ENCODE results near the gene TIMM29. TPM values are rescaled to one million over a fixed set of nuclear protein-coding genes. Genes with fewer than 3 reads are reported as not detected.
A peak's percentile ranks its signal among the peaks of the same experiment; 100 is the strongest.

The TIMM29 gene
- total RNA-seq, 1 experiment from 2014 or later: 23.4 TPM

- Histone ChIP-seq H3K9me3 (ENCODE audit: control insufficient read depth, low read depth, low read length) (no peaks in the 10 kb centered on the region), H3K27ac (ENCODE audit: insufficient read length, low read depth, low read length) (no peak overlapping the region), H4K91ac (ENCODE audit: insufficient read length, low read depth, low read length) (no peak overlapping the region), H3K56ac (ENCODE audit: insufficient read length, low read depth, low read length) (no peak overlapping the region), H4K5ac (ENCODE audit: insufficient read length, low read depth, low read length) (no peak overlapping the region), H2AK5ac (ENCODE audit: insufficient read length, low read length) (no peak overlapping the region), H2BK20ac (ENCODE audit: low read depth, low read length, poor library complexity, severe bottlenecking) (no peak overlapping the region), H3K27me3 (ENCODE audit: insufficient read depth, low read length) (no peaks in the 10 kb centered on the region), H2AFZ (ENCODE audit: low read length) (no peak overlapping the region), H3K23ac (ENCODE audit: insufficient read length, low read depth, low read length) (no peak overlapping the region), H2BK15ac (ENCODE audit: low read depth, low read length) (no peak overlapping the region), H3T11ph (ENCODE audit: low read length) (no peak overlapping the region), H3K79me2 (ENCODE audit: insufficient read depth, low read length) (peaks cover 47% of the 10 kb centered on the region), H3K79me1 (ENCODE audit: insufficient read depth, low read depth, low read length, poor library complexity, severe bottlenecking) (no peaks in the 10 kb centered on the region), H2BK120ac (ENCODE audit: low read depth, low read length, poor library complexity, severe bottlenecking) (no peak overlapping the region), H4K8ac (replicated peaks; ENCODE audit: insufficient read length, low read depth, low read length) (no peak overlapping the region), H3K4me2 (ENCODE audit: insufficient read depth, insufficient read length, low read length) (peak overlapping the region; percentile 96), H3K18ac (ENCODE audit: insufficient read length, low read depth, low read length) (no peak overlapping the region), H2BK12ac (ENCODE audit: insufficient read length, low read depth, low read length) (no peak overlapping the region), H4K20me1 (ENCODE audit: control insufficient read depth, insufficient read depth, insufficient read length) (peaks cover 6% of the 10 kb centered on the region), H3K4me1 (ENCODE audit: insufficient read depth, low read length) (no peaks in the 10 kb centered on the region; the same call in 1 of the 2 replicates), H2BK5ac (ENCODE audit: insufficient read length, low read length) (no peak overlapping the region), H3K14ac (ENCODE audit: insufficient read depth, low read length) (no peak overlapping the region; the same call in 1 of the 2 replicates), H3K9ac (ENCODE audit: extremely low read depth, insufficient read length, low read length) (no peak overlapping the region), H3K23me2 (ENCODE audit: insufficient read length, low read depth, low read length, poor library complexity, severe bottlenecking) (peaks cover 15% of the 10 kb centered on the region), H3K4ac (ENCODE audit: low read depth, low read length) (no peak overlapping the region)
- Mint-ChIP-seq H3K36me3 (ENCODE audit: insufficient read depth in 1 of 3, low read depth in 3 of 3) (peaks cover 11 to 18% (median 17%) of the 10 kb centered on the region in 3 experiments; a peak in 6 of 7 replicates), H3K9me3 (peaks cover 0 to 2% of the 10 kb centered on the region in 2 experiments; a peak in 1 of 5 replicates), H3K27me3 (ENCODE audit: low read depth) (no peaks in the 10 kb centered on the region), H3K27ac (peak overlapping the region; percentile 68 to 84 (median 70); a peak in 2 of 7 replicates), H3K4me1 (peaks cover 32 to 38% of the 10 kb centered on the region in 2 experiments), H3K4me3 (peak overlapping the region; percentile 91 to 98)
- TF ChIP-seq CTCF (conservative IDR thresholded peaks at IDR 0.05): no peak
- no peak for DNase-seq
- no CpG with 5 or more reads among the region's 10 CpGs for WGBS (ENCODE audit: extremely low coverage, insufficient read length, low lambda C conversion rate)
Observed at GRCh38 chr19:10962863-10963262, 34.3 kb downstream of the TIMM29 start.
